Mononuclear cell (primary cell): Measurements from ENCODE around the gene MAL. TPM values are rescaled to one million over a fixed set of nuclear protein-coding genes. Genes with fewer than 3 reads are reported as not detected.

ENCODE experiments used
- H3K27me3 ChIP-seq: 2 replicates; pipeline ENCODE4 v1.6.0; 2011; ENCODE audit warnings: low read length, control low read depth; ENCODE audit not compliant: insufficient read depth
- H3K4me1 ChIP-seq: 2 replicates; pipeline ENCODE4 v1.5.1; 2011; ENCODE audit warnings: mild to moderate bottlenecking, low read length, control low read depth; ENCODE audit not compliant: insufficient read depth
- H3K4me3 ChIP-seq: 2 replicates; pipeline ENCODE4 v1.5.1; 2011; ENCODE audit warnings: mild to moderate bottlenecking, low read length, moderate library complexity
- H3K9me3 ChIP-seq: 2 replicates; pipeline ENCODE4 v1.5.1; 2011; ENCODE audit warnings: low read depth, mild to moderate bottlenecking, control low read depth, low read length
- total RNA-seq: library from RNA; depleted of rRNA; stranded (reverse); fragments of >200 nt; gene quantifications from one replicate; pipeline ENCODE4 v1.2.3, GENCODE V29; 2012

Gene MAL
- 30.4 TPM for total RNA-seq

DNA sequence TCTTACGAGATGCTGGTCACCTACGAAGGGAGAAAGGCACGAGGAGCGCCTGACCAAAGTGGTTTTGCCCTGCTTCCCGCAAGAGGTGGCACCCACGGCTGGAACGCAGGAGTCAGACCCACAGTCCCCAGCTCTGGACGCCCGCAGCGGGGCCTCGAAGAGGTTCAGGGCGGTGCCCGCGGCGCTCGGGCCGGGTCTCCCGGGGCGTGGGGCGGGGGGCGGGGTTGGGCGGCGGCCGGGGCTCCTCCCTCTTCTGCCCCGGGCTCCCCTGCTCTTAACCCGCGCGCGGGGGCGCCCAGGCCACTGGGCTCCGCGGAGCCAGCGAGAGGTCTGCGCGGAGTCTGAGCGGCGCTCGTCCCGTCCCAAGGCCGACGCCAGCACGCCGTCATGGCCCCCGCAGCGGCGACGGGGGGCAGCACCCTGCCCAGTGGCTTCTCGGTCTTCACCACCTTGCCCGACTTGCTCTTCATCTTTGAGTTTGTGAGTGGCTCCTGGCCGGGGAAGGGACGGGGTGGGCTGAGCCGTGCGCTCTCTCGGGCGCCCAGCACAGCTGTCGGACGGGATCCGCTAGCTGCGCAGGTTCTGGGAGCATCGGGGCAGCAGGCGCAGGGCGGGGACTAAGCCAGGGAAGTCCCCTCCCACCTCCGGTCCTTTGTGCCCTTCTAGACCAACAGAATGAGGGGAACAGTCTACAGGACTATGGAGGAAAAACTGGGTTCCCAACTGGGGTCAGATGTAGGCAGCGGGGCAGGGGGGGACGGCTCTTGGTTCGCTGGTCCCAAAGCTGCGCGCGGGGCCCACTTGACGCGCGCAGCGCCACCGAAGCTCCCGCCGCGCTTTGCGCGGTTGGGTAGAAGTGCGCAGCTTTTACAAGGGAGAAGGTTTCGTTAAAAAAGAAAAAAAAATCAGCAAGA, at the start of gene MAL:
Gene MAL (plus strand): TSS at position 303 of the 914 bp plus-strand sequence. CDS start 85 bp downstream, at position 388.
- H3K27me3 ChIP-seq, result peaks cover 35% of the 10 kb centered on the region
- peaks cover 17% of the 10 kb centered on the region for H3K4me1 ChIP-seq
- H3K4me3 ChIP-seq, result peak within 1 kb of the TSS; percentile 47
- H3K9me3 ChIP-seq, result no peaks in the 10 kb centered on the region

GRCh38 chr2:94977826-94978225, 47.7 kb upstream of the MAL start:
- Histone ChIP-seq H3K4me3 (no peak overlapping the region), H3K27me3 (no peaks in the 10 kb centered on the region), H3K9me3 (no peaks in the 10 kb centered on the region), H3K4me1 (no peaks in the 10 kb centered on the region)

GRCh38 chr2:94978917-94979316, 46.6 kb upstream of the MAL start:
- no peaks in the 10 kb centered on the region for H3K4me1 ChIP-seq
- no peaks in the 10 kb centered on the region for H3K27me3 ChIP-seq
- H3K9me3 ChIP-seq, result no peaks in the 10 kb centered on the region
- H3K4me3 ChIP-seq, result no peak overlapping the region

DNA sequence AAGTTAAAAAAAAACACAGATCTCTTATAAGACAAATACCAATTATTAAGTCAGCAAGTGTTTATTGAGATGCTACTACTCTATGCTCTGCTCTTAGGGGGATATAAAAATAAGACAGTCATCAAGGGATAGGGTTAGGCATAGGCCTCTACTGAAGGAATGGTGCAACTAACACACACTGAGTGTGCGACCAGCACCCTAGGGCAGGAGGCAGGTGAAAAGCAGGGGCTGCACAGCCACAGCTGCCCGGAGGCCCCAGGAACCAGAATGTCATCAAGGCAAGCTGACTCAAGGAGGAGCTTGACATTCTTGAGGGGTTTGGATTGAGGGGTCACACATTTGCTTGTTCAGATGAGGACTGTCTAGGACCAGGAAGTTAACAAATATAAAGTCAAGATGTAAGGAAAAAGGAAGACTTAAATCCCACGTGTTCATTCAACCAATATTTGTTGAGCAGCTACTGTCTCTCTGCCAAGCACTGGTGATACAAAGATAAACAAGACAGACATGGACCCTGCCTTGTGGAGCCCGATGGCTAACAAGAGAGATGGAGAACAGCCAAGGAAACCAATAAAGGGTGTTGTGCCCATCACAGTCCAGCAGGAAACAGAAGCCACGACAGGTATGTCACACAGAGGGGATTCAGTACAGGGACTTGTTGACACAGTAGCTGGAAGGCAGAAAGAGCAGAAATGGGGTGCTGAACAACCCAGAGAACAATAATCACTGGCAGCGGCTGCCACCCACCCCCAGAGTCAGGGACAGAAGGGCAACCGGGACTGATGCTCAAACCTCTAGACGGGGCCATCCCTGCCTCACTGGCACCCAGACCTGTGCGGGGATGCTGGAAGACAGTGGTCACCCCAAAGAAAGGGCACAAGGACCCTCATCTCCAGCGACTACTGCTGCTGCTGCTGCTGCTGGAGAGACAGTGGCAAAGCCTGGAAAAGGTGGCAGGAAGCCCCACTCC, 45.8 kb upstream of the MAL start:
- H3K9me3 ChIP-seq, result no peaks in the 10 kb centered on the region
- no peaks in the 10 kb centered on the region for H3K27me3 ChIP-seq
- H3K4me3 ChIP-seq, result no peak overlapping the region
- no peaks in the 10 kb centered on the region for H3K4me1 ChIP-seq

- Histone ChIP-seq H3K27me3 (no peaks in the 10 kb centered on the region), H3K4me3 (no peak overlapping the region), H3K4me1 (no peaks in the 10 kb centered on the region), H3K9me3 (no peaks in the 10 kb centered on the region)
These were observed 45.1 kb upstream of the MAL start for GRCh38 chr2:94980406-94980805.

- H3K4me1 ChIP-seq, result no peaks in the 10 kb centered on the region
- no peaks in the 10 kb centered on the region for H3K9me3 ChIP-seq
- H3K27me3 ChIP-seq, result no peaks in the 10 kb centered on the region
- H3K4me3 ChIP-seq, result no peak overlapping the region
These were observed 43.4 kb upstream of the MAL start for GRCh38 chr2:94982156-94982555.

DNA sequence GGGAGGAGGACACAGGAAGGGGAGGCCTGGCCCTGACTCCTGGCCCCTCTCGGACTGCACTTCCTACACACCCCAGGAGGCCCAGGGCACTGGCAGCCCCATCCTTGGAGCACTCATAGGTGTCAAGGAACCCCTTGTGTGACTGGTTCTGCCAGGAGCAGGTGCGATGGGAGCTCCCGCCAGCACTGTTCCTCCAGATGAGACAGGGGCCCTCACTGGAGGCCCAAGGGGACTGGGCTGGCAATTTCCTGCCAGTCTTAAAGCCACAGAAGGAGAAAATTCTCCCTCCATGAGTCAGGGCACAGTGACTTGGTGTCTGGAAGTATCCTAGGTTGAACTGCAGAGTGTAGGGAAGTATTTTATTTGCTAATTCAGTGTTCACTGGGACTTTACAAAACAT, 42.8 kb upstream of the MAL start:
- no peaks in the 10 kb centered on the region for H3K27me3 ChIP-seq
- H3K4me1 ChIP-seq, result no peaks in the 10 kb centered on the region
- no peak overlapping the region for H3K4me3 ChIP-seq
- H3K9me3 ChIP-seq, result no peaks in the 10 kb centered on the region

- no peaks in the 10 kb centered on the region for H3K4me1 ChIP-seq
- no peaks in the 10 kb centered on the region for H3K9me3 ChIP-seq
- no peak overlapping the region for H3K4me3 ChIP-seq
- H3K27me3 ChIP-seq, result no peaks in the 10 kb centered on the region
These were observed 40.4 kb upstream of the MAL start for GRCh38 chr2:94984964-94985575.

DNA sequence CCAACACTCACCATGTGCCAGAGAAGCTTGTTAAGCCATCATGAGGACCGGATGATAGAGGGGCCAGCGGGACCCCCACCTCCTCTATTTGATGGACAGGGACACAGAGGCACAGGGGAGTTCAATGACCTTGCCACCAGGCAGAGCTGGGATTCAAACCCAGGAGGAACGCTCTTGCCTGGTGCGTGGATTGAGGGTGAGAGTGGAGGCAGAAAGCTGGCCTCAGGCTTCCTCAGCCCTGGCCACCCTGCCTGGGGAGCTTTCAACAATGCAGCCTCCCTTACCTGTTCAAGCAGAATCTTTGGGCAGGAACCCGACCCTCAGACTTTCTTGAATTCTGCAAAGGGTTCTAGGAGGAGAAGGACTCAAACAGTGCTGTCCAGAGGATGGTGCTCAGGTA, 39.9 kb upstream of the MAL start:
- Histone ChIP-seq H3K4me3 (no peak overlapping the region), H3K27me3 (no peaks in the 10 kb centered on the region), H3K4me1 (no peaks in the 10 kb centered on the region), H3K9me3 (no peaks in the 10 kb centered on the region)

GRCh38 chr2:94986392-94986963, 39.0 kb upstream of the MAL start:
- H3K27me3 ChIP-seq, result no peaks in the 10 kb centered on the region
- H3K4me3 ChIP-seq, result no peak overlapping the region
- H3K4me1 ChIP-seq, result no peaks in the 10 kb centered on the region
- H3K9me3 ChIP-seq, result no peaks in the 10 kb centered on the region

GRCh38 chr2:94987074-94988020, 38.2 kb upstream of the MAL start:
- Histone ChIP-seq H3K4me3 (no peak overlapping the region), H3K9me3 (no peaks in the 10 kb centered on the region), H3K27me3 (no peaks in the 10 kb centered on the region), H3K4me1 (no peaks in the 10 kb centered on the region)

DNA sequence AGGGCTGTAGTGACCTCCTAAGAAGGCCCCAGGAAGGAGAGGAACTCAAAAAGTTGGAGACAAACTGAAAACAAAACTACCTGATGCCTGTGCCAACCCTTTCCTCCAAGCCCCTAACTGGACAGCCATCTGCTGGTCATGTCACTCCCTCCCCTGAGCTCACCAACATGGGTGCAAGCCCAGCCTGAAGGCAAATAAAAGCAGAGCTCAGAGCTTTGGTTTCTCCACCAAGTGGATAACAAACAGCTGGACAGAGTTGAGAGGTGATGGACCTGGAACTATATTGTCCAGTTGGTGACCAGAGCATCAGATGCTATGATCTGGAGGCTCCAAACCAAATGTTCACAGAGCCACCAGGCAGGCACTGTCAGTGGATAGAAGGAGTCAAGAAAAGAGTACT, 34.6 kb upstream of the MAL start:
- Histone ChIP-seq H3K27me3 (no peaks in the 10 kb centered on the region), H3K9me3 (no peaks in the 10 kb centered on the region), H3K4me3 (no peak overlapping the region), H3K4me1 (no peaks in the 10 kb centered on the region)

GRCh38 chr2:94992360-94992759, 33.1 kb upstream of the MAL start:
- no peak overlapping the region for H3K4me3 ChIP-seq
- no peaks in the 10 kb centered on the region for H3K9me3 ChIP-seq
- H3K27me3 ChIP-seq, result peaks cover under 1% of the 10 kb centered on the region
- no peaks in the 10 kb centered on the region for H3K4me1 ChIP-seq
